HG03025 (cell line): Measurements from ENCODE around the gene PRLHR.

ENCODE experiments used
- ATAC-seq: cut with Tn5 transposase; IDR thresholded peaks from one replicate; pipeline ENCODE4 v1.9.1; 2021; ENCODE audit warnings: mild to moderate bottlenecking, moderate library complexity; ENCODE audit not compliant: unreplicated experiment, low FRiP score

PRLHR gene

GRCh38 chr10:118564114-118564513 is 31.3 kb downstream of the PRLHR start:
- ATAC-seq, result no peak

DNA sequence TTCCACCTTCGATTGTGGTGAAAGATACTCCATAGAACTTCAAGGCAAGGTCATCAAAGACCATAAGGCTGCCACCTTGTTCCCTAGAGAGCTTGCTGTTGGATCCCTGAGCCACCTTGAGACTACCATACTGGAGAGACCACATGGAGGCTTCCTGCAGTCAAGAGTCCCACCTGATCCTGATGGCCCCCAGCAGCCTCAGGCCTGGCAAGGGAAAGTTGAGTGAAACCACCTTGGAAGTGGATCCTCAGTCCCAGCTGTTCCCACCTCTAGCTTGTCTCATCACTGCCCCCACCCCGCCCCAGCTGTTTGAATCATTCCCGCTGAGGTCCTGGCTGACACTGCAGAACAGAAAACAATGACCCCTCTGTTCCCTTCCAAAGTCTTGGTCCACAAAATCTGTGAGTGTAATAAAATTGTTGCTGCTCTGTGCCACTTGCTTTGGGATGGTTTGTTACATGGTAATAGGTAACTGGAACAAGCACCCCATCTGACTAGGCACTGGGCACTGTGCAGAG is 32.0 kb downstream of the PRLHR start:
- ATAC-seq, result no peak

- ATAC-seq, result no peak
Measured at GRCh38 chr10:118562851-118563250, 32.6 kb downstream of the PRLHR start.

- ATAC-seq, result no peak
Measured at GRCh38 chr10:118557946-118558345, 37.5 kb downstream of the PRLHR start.

GRCh38 chr10:118551535-118552100 is 43.8 kb downstream of the PRLHR start:
- ATAC-seq, result no peak

DNA sequence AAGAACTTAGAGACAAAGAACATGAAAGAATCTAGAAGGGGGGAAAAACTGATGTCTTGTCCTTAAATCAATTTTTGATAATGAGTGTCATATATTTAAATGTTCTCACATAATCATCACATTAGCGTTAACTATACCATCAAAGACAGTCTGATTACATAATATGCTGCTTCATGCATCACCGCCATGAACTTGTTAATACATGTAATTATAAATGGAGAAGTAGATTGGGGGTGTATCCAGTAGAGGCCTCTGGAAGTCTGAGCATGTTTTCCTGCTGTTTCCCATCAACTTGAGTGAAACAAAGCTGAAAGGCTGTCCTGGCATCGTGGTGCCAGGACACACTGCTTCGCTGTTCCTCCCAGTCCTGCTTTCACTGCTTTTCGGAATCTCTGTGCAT is 48.2 kb downstream of the PRLHR start:
- ATAC-seq, result no peak

DNA sequence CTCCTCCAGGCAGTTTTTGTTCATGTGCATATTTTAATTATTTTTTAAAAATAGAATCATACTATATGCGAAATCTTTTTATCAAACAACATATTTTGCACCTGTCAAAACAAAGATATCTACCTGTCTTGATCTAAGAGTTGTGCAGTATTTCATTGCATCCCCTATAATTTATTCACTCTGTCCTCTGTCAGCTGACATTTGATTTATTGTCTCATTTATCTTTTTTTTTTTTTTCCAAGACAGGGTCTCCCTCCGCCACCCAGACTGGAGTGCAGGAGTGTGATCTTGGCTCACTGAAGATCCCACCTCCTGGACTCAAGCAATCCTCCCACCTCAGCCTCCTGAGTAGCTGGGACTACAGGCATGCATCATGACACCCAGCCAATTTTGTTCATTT is 49.0 kb downstream of the PRLHR start:
- ATAC-seq, result no peak

DNA sequence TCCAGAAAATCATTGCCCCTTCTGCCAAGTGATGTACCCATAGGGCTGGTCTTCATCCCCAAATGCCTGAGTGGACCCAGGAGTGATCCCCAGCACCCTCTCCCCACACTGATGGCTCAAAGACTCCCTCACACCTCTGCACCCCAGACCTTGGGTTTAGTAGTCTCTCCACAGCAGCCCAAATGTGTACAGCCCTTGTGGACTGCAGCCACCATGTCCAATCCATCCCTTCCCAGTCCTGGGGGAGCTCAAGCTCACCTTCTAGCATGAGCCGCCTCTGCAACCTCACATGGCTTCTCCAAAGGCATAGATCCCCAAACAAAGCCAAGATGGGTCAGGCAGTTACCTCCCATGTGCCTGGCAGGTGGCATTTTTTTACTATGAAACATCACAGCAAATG is 50.1 kb downstream of the PRLHR start:
- ATAC-seq, result no peak

GRCh38 chr10:118544401-118544948 is 51.0 kb downstream of the PRLHR start:
- ATAC-seq, result no peak

- ATAC-seq, result no peak
Measured at GRCh38 chr10:118543714-118544400, 51.6 kb downstream of the PRLHR start.

DNA sequence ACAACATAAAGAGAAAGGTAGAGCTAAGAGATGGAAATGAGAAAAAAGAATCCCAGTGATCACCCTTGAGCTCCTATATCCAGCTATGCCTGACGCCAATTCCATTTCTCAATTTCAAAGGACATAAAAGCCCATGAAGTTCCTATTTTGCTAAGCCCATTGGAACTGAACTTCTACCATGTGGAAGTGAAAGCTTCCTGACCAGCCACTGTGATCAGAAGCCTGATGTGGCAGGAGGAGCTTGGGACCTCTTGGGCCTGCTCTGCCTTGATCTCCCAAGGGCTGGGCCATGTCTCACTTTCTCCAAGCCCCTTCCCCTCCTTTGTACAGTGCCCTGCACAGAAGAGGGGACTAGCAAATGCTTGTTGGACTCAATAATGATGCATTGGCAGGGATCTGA is 52.7 kb downstream of the PRLHR start:
- no peak for ATAC-seq

DNA sequence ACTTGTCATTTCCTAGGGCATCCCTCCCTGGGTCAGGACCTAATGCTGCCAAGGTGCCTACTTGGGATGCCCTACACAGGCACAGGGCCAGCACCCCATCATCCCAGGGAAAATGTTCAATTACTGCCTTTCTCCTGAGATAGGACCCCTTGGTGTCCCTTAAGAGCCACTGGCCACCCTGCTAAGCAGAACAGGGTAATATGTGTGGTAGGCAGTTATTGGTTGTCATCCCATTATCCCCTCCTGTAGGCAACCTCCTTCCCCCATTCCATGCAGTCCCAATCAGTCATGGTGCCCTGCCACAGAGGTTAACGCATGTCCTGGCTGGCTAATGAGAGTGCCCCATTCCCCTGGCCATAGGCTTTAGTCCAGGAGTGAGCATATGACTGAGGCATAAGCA is 53.2 kb downstream of the PRLHR start:
- ATAC-seq, result no peak

DNA sequence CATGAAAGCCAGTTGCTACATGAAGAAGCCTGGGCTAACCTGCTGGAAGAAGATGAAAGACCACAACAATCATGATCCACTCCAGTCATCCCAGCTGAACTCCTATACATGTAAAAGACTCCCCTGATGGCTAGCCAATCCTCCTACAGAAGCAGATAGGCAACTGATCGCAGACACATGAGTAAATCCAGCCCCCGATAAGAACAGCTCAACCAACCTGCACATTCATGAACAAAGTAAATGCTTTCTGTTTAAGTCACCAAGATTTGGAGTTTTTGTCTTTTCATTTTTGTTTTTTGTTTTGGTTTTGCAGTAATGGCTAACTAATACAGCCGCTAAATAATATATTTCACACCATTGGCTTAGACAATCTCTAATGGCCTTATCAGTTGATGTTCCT is 53.7 kb downstream of the PRLHR start:
- ATAC-seq, result no peak
